NCI-H128 (cell line): ENCODE results near the gene NAPA.

Experiments used
- DNase-seq: peaks from one replicate; lab custom pipeline; 2025; ENCODE audit not compliant: unreplicated experiment; lab: John Stamatoyannopoulos, UW

Gene NAPA

DNA sequence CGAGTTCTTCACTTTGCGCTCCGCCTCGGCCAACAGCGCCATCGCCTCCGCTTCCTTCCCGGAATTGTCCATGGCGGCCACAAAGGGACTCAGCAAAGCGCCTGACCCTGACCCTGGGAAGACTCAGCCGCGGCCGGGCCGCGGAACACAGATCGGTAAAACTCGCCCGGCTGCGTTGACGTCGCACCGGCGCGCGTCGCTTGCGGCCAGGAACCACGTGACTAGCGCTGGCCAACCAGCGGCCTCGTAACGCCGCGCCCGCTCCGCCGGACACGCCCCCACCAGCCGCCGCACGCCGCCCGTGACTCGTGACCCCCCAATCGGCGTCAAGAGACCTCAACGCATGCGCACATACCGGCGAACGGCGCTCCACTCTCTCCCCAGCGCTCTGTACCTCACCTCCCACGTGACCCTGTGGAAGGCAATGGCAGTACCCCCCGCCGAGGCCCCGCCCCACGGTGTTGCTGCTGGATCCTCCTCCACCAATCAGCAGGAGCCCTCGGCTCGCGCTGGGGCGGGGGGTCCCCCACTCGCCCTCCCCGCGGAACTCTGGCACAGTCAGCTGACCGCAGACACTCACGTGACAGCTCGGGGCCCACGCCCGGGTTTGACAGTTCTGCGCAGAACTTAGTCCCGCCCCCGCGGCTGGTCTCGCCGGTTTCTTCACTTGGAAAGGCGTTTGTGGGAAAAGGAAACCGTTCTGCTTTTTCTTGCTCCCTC is at the start of gene NAPA:
NAPA (minus strand) TSS at position 195 of the 720 bp plus-strand sequence; CDS start at position 72, 123 bp downstream.
- DNase-seq, result peak; percentile 100

DNA sequence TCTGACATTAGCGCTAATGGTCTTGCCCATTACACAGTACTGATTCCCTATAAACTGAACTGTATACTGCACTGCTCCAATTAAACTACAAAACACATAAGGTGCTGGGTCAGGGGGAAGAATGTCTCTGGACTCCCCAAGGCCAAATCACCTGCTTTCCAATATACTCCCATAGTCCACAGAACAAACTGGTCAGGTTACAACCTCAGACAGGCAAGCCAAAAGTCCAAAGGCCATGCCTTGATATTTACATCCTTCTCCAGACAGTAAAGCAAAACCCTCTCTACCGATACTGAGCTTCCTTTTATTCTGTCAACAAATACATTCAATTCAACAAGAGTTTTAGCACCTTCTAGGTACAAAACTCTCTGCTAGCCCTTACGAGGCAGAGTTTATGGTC is 49.2 kb upstream of the NAPA start:
- no peak for DNase-seq

- no peak for DNase-seq
Measured at GRCh38 chr19:47561440-47562057, 46.7 kb upstream of the NAPA start.

DNA sequence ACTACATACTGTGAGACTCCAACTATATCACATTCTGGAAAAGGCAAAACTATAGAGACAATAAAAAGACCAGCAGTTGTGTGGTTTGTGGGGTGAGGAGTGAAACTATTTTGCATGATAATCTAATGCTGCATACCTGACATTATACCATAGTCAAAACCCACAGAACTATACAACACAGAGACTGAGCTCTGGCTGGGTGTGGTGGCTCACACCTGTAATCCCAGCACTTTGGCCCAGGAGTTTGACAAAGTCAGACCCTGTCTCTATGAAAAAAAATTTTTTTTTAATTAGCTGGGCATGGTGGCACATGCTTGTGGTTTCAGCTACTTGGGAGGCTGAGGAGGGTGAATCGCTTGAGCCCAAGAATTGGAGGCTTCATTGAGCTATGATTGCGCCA is 46.1 kb upstream of the NAPA start:
- no peak for DNase-seq

- DNase-seq, result no peak
Measured at GRCh38 chr19:47550129-47550528, 35.3 kb upstream of the NAPA start.

DNA sequence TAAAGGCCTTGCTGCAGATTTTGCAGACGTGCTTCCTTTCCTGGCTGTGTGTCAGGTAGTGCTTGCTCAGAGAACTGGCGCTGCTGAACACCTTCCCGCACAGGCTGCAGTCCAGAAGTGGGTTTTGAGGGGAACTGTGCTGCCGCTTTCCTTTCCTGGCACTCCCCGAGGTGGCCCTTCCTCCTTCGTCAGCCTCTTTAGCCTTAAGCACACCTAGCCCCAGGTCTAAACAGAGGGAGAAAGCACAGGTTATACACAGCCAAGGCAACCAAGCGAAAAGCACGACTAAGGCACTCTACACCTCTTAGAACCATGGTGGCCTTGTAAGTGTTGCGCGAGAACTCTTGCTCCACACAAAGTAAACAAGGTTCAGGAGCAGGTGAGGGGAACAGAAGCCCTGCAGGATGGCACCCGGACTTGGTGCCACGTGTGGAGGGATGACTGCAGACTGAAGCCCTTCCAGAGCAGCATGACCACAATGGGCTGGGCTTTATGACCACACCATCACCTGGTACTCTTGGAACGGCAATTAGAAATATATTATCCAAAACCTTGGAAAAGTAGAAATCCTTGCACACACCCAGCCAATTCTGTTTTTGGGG is 34.5 kb upstream of the NAPA start:
- DNase-seq, result no peak

DNA sequence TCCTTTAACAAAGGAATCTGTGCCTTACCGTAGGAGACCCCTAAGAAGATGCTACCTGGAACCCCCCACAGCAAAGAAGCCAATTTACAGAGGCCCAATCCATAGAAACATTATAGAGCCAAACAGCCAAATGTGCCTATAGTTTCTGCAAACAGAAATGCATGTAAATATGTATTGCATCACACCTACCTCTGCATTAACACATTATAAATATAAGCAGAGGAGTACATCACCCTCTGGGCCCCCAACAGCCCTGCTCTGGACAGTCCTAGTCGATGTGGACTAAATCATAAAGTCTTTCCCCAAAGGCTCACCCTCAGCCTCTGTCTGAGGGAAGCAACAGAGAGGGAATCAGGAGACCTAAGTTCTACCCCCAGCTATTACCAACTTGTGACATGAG is 32.3 kb upstream of the NAPA start:
- DNase-seq, result no peak

DNA sequence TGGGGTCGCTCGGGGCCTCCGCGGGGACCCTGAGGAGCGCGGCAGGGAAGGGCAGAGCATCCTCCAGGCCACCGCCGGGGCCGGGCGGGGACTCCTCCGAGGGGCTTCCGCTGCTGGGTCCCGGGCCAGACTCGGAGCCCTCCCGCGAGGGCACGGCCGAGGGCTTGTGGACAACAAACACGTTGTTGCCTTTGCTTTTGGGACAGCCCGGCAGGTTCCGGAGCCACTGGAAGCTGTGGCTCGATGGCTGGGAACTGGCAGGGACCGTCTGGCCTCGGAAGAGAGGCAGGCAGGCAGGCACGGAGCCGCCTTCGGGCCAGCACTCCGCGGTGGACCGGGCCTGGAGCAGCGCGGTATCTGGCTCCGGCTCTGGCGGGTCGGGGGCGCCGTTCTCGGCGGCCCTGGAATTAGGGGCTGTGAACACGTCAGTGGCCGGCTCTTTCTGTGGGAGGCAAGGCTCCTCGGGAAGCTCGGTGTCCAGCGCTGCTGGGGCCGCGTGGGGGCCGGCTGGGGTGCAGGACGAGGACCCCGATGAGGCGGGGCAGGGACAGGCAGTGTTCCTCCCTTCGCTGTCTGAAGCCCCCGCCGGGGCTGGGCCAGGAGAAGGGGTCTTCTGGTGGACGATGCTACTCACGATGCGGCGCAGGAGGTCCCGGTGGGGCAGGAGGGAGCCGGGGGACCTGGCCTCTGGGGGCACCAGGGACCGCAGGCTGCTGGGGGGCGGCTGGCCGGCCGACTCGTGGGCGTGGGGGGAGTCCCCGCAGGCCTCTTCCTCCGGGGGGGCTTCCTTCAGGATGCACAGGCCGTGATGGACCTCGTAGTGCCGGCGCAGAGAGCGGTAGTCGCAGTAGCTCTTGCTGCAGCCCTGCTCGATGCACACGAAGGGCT is 30.4 kb upstream of the NAPA start:
- no peak for DNase-seq

GRCh38 chr19:47544476-47544875 is 29.6 kb upstream of the NAPA start:
- DNase-seq, result no peak

GRCh38 chr19:47544075-47544474 is 29.2 kb upstream of the NAPA start:
- no peak for DNase-seq

DNA sequence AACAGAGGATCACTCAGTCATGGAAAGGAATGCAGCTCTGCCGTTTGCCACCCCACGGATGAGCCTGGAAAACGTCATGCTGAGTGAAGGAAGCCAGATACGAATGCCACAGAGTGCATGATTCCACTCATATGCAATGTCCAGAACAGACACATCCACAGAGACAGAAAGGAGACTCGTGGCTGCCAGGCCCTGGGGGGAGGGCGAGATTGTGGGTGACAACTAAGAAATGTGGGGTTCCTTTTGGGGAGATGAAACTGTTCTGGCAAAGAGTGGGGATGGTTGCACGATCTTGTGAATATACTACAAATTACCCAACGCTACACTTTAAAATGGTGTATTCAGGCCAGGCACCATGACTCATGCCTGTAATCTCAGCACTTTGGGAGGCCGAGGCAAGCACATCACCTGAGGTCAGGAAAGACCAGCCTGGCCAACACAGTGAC is 27.2 kb upstream of the NAPA start:
- DNase-seq, result no peak

DNA sequence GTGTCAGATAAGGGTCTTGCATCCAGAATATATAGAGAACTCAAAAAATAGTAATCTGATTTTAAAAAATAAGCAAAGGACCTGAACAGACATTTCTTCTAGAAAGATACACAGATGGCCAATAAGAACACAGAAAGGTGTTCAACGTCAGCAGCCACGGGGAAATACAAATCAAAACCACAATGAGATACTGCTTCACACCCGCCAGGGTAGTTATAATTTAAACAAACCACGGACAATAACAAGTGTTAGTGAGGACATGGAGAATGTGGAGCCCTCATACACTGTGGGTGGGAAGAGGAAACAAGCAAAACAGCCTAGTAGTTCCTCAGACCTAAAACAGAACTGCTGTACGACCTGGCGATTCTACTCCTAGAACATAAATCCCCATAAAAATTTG is 26.7 kb upstream of the NAPA start:
- no peak for DNase-seq

GRCh38 chr19:47540748-47541147 is 25.9 kb upstream of the NAPA start:
- DNase-seq, result no peak

GRCh38 chr19:47539747-47540311 is 25.0 kb upstream of the NAPA start:
- DNase-seq, result no peak

GRCh38 chr19:47538812-47539211 is 23.9 kb upstream of the NAPA start:
- no peak for DNase-seq

GRCh38 chr19:47537493-47537892 is 22.6 kb upstream of the NAPA start:
- DNase-seq, result no peak

GRCh38 chr19:47534628-47535027 is 19.8 kb upstream of the NAPA start:
- DNase-seq, result no peak

GRCh38 chr19:47531640-47532387 is 17.0 kb upstream of the NAPA start:
- no peak for DNase-seq

GRCh38 chr19:47529018-47529742 is 14.3 kb upstream of the NAPA start:
- DNase-seq, result no peak

GRCh38 chr19:47526798-47527197 is 11.9 kb upstream of the NAPA start:
- DNase-seq, result no peak
